ENCODE results near the gene UNCX. TPM values are rescaled to one million over a fixed set of nuclear protein-coding genes. Genes with fewer than 3 reads are reported as not detected.
A peak's percentile ranks its signal among the peaks of the same experiment; 100 is the strongest.

Gene UNCX
- total and polyA plus RNA-seq, 5 donors from 2014 or later, result not detected

GRCh38 chr7:1243964-1244416 lies 11.3 kb downstream of the UNCX start:
- peaks cover 19% of the 10 kb centered on the region for H3K27me3 ChIP-seq (ENCODE audit: control insufficient read depth, insufficient read depth, low read length)
- ATAC-seq (ENCODE audit: low read depth in 2 of 2) (no peak), DNase-seq (no peak)
- Mint-ChIP-seq H3K27me3 (peaks cover 72% of the 10 kb centered on the region), H3K4me3 (peak overlapping the region in 1 of 4 donors; percentile 49), H3K4me1 (peaks cover 0 to 27% (median 8%) of the 10 kb centered on the region in 4 donors), H3K36me3 (no peaks in the 10 kb centered on the region), H3K27ac (peak overlapping the region in 1 of 3 donors; percentile 63), H3K9me3 (peaks cover 0 to 5% (median 0%) of the 10 kb centered on the region in 7 donors)
- H3K27ac ChIP-seq (ENCODE audit: insufficient read depth, low read length, poor library complexity, severe bottlenecking), result no peak overlapping the region
- H3K4me3 ChIP-seq (ENCODE audit: low read depth, low read length), result no peak overlapping the region
- no peaks in the 10 kb centered on the region for H3K9me3 ChIP-seq (ENCODE audit: control insufficient read depth in 2 of 2, low read length in 2 of 2)
- no peaks in the 10 kb centered on the region for H3K36me3 ChIP-seq (ENCODE audit: control insufficient read depth, insufficient read depth, low read length)
- peaks cover 22% of the 10 kb centered on the region for H3K4me1 ChIP-seq (ENCODE audit: control insufficient read depth, insufficient read depth, low read length, poor library complexity, severe bottlenecking)

- DNase-seq (no peak), ATAC-seq (ENCODE audit: low read depth in 2 of 2) (no peak)
- Histone ChIP-seq H3K4me1 (ENCODE audit: control insufficient read depth, insufficient read depth, low read length, poor library complexity, severe bottlenecking) (peaks cover 22% of the 10 kb centered on the region), H3K4me3 (ENCODE audit: low read depth, low read length) (no peak overlapping the region), H3K27me3 (ENCODE audit: control insufficient read depth, insufficient read depth, low read length) (peaks cover 12% of the 10 kb centered on the region), H3K9me3 (ENCODE audit: control insufficient read depth in 2 of 2, low read length in 2 of 2) (no peaks in the 10 kb centered on the region), H3K27ac (ENCODE audit: insufficient read depth, low read length, poor library complexity, severe bottlenecking) (no peak overlapping the region), H3K36me3 (ENCODE audit: control insufficient read depth, insufficient read depth, low read length) (no peaks in the 10 kb centered on the region)
- peaks cover 0 to 26% (median 4%) of the 10 kb centered on the region in 4 donors for H3K4me1 Mint-ChIP-seq
- H3K36me3 Mint-ChIP-seq, result no peaks in the 10 kb centered on the region
- H3K27me3 Mint-ChIP-seq, result peaks cover 64% of the 10 kb centered on the region
- H3K27ac Mint-ChIP-seq, result no peak overlapping the region
- H3K4me3 Mint-ChIP-seq, result peak overlapping the region in 3 of 4 donors; percentile 26 to 51 (median 49)
- peaks cover 0 to 5% (median 0%) of the 10 kb centered on the region in 7 donors for H3K9me3 Mint-ChIP-seq
Measured at GRCh38 chr7:1244700-1245523, 12.2 kb downstream of the UNCX start.

GRCh38 chr7:1245524-1246050 lies 12.9 kb downstream of the UNCX start:
- Histone ChIP-seq H3K9me3 (ENCODE audit: control insufficient read depth in 2 of 2, low read length in 2 of 2) (no peaks in the 10 kb centered on the region), H3K4me3 (ENCODE audit: low read depth, low read length) (no peak overlapping the region), H3K36me3 (ENCODE audit: control insufficient read depth, insufficient read depth, low read length) (no peaks in the 10 kb centered on the region), H3K27me3 (ENCODE audit: control insufficient read depth, insufficient read depth, low read length) (peaks cover 12% of the 10 kb centered on the region), H3K4me1 (ENCODE audit: control insufficient read depth, insufficient read depth, low read length, poor library complexity, severe bottlenecking) (peaks cover 22% of the 10 kb centered on the region), H3K27ac (ENCODE audit: insufficient read depth, low read length, poor library complexity, severe bottlenecking) (no peak overlapping the region)
- Mint-ChIP-seq H3K4me3 (peak overlapping the region; percentile 9 to 80 (median 28)), H3K9me3 (peaks cover 0 to 5% (median 0%) of the 10 kb centered on the region in 7 donors), H3K27me3 (peaks cover 64% of the 10 kb centered on the region), H3K36me3 (no peaks in the 10 kb centered on the region), H3K27ac (no peak overlapping the region), H3K4me1 (peaks cover 0 to 26% (median 4%) of the 10 kb centered on the region in 4 donors)
- no peak for ATAC-seq (ENCODE audit: low read depth in 2 of 2)
- DNase-seq, result no peak

- peak overlapping the region in 2 of 4 donors; percentile 21 to 80 for H3K4me3 Mint-ChIP-seq
- H3K9me3 Mint-ChIP-seq, result peaks cover 0 to 5% (median 0%) of the 10 kb centered on the region in 7 donors
- Histone ChIP-seq H3K27ac (ENCODE audit: insufficient read depth, low read length, poor library complexity, severe bottlenecking) (no peak overlapping the region), H3K27me3 (ENCODE audit: control insufficient read depth, insufficient read depth, low read length) (peaks cover 12% of the 10 kb centered on the region), H3K4me3 (ENCODE audit: low read depth, low read length) (no peak overlapping the region), H3K36me3 (ENCODE audit: control insufficient read depth, insufficient read depth, low read length) (no peaks in the 10 kb centered on the region), H3K9me3 (ENCODE audit: control insufficient read depth in 2 of 2, low read length in 2 of 2) (no peaks in the 10 kb centered on the region), H3K4me1 (ENCODE audit: control insufficient read depth, insufficient read depth, low read length, poor library complexity, severe bottlenecking) (peaks cover 22% of the 10 kb centered on the region)
- H3K27me3 Mint-ChIP-seq, result peaks cover 66% of the 10 kb centered on the region
- no peak overlapping the region for H3K27ac Mint-ChIP-seq
- no peaks in the 10 kb centered on the region for H3K36me3 Mint-ChIP-seq
- ATAC-seq (ENCODE audit: low read depth in 2 of 2) (no peak), DNase-seq (no peak)
- H3K4me1 Mint-ChIP-seq, result peaks cover 0 to 24% (median 4%) of the 10 kb centered on the region in 4 donors
Measured at GRCh38 chr7:1246160-1246870, 13.6 kb downstream of the UNCX start.

- Mint-ChIP-seq H3K9me3 (peaks cover 0 to 5% (median 0%) of the 10 kb centered on the region in 7 donors), H3K4me1 (peaks cover 0 to 20% (median 4%) of the 10 kb centered on the region in 4 donors), H3K36me3 (no peaks in the 10 kb centered on the region), H3K27ac (no peak overlapping the region), H3K4me3 (no peak overlapping the region), H3K27me3 (peaks cover 67% of the 10 kb centered on the region)
- H3K27me3 ChIP-seq (ENCODE audit: control insufficient read depth, insufficient read depth, low read length), result peaks cover 12% of the 10 kb centered on the region
- H3K4me1 ChIP-seq (ENCODE audit: control insufficient read depth, insufficient read depth, low read length, poor library complexity, severe bottlenecking), result peaks cover 22% of the 10 kb centered on the region
- DNase-seq (no peak), ATAC-seq (ENCODE audit: low read depth in 2 of 2) (no peak)
- H3K9me3 ChIP-seq (ENCODE audit: control insufficient read depth in 2 of 2, low read length in 2 of 2), result no peaks in the 10 kb centered on the region
- H3K36me3 ChIP-seq (ENCODE audit: control insufficient read depth, insufficient read depth, low read length), result no peaks in the 10 kb centered on the region
- H3K27ac ChIP-seq (ENCODE audit: insufficient read depth, low read length, poor library complexity, severe bottlenecking), result no peak overlapping the region
- no peak overlapping the region for H3K4me3 ChIP-seq (ENCODE audit: low read depth, low read length)
Measured at GRCh38 chr7:1246871-1247526, 14.3 kb downstream of the UNCX start.

- H3K27me3 Mint-ChIP-seq, result peaks cover 66% of the 10 kb centered on the region
- no peak for ATAC-seq (ENCODE audit: low read depth in 2 of 2)
- Histone ChIP-seq H3K4me3 (ENCODE audit: low read depth, low read length) (no peak overlapping the region), H3K27ac (ENCODE audit: insufficient read depth, low read length, poor library complexity, severe bottlenecking) (no peak overlapping the region), H3K4me1 (ENCODE audit: control insufficient read depth, insufficient read depth, low read length, poor library complexity, severe bottlenecking) (peaks cover 22% of the 10 kb centered on the region), H3K9me3 (ENCODE audit: control insufficient read depth in 2 of 2, low read length in 2 of 2) (no peaks in the 10 kb centered on the region), H3K27me3 (ENCODE audit: control insufficient read depth, insufficient read depth, low read length) (peaks cover 12% of the 10 kb centered on the region), H3K36me3 (ENCODE audit: control insufficient read depth, insufficient read depth, low read length) (no peaks in the 10 kb centered on the region)
- peaks cover 0 to 20% (median 4%) of the 10 kb centered on the region in 4 donors for H3K4me1 Mint-ChIP-seq
- H3K27ac Mint-ChIP-seq, result no peak overlapping the region
- peaks cover 0 to 5% (median 0%) of the 10 kb centered on the region in 7 donors for H3K9me3 Mint-ChIP-seq
- H3K36me3 Mint-ChIP-seq, result no peaks in the 10 kb centered on the region
- peak overlapping the region in 1 of 4 donors; percentile 24 for H3K4me3 Mint-ChIP-seq
- no peak for DNase-seq
Measured at GRCh38 chr7:1247527-1248041, 14.9 kb downstream of the UNCX start.

Data from CD4-positive, CD25-positive, alpha-beta regulatory T cell (primary cell).